AG04450 (cell line): ENCODE results near the gene RPH3AL. TPM values are rescaled to one million over a fixed set of nuclear protein-coding genes. Genes with fewer than 3 reads are reported as not detected.

Experiments used
- CTCF ChIA-PET: fragments of 300-600, 350-600 bp; formaldehyde crosslinking; extraction: SDS; loops from one replicate; lab custom pipeline; 2022; ENCODE audit warnings: antibody characterized with exemption, inconsistent platforms; lab: Charles Lee
- POLR2A ChIA-PET: fragments of 350-600 bp; formaldehyde crosslinking; extraction: SDS; loops from one replicate; lab custom pipeline; 2021; ENCODE audit warnings: antibody characterized with exemption, inconsistent platforms; lab: Yijun Ruan, JAX
- DNase-seq: peaks from one replicate; pipeline ENCODE4 v3.0.0-alpha.2; 2011; ENCODE audit warnings: low read depth, low spot score
- H3K27ac ChIP-seq: one replicate; pipeline ENCODE4 v1.5.1; 2012; ENCODE audit warnings: low read depth, low read length, control low read depth
- H3K27me3 ChIP-seq: one replicate; pipeline ENCODE4 v1.6.0; 2012; ENCODE audit warnings: low read length; ENCODE audit not compliant: control insufficient read depth, insufficient read depth
- H3K4me3 ChIP-seq: 2 replicates; pipeline ENCODE4 v1.5.1; 2011; ENCODE audit warnings: mild to moderate bottlenecking, low read depth, low read length, control low read depth
- H3K9me3 ChIP-seq: 2 replicates; pipeline ENCODE4 v1.5.1; 2012; ENCODE audit warnings: low read length; ENCODE audit not compliant: control insufficient read depth, insufficient read depth
- polyA plus RNA-seq: library from polyadenylated mRNA; depleted of rRNA; stranded (reverse); fragments of >200 nt; gene quantifications from 2 replicates; pipeline ENCODE4 v1.2.3, GENCODE V29; 2011
- TF ChIP-seq, protein P1 (sequence below): IDR thresholded peaks from 2 replicates; pipeline ENCODE4 v1.5.1; 2011; ENCODE audit warnings: low read depth, low read length, control low read depth, inconsistent platforms

Gene RPH3AL
- polyA plus RNA-seq, 1 experiment, result 1.3 TPM

DNA sequence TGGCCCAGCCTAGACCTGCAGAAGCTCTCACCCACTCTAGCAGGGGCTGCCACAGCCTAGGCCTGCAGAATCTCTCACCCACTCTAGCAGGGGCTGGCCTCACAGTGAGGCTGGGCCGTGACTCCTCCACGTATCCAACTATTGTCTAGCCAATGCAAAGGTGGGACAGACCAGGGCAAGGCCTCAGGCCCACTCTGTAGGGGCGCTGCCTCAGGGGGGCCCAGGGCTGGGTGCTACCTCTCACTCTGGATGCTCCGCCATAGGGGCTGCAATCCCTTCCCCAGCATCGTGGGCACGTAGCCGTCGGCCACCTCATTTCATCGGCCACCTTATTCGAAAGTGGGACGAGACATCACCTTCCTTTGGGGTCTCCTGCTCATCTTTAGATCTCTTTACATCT, 51.7 kb downstream of the RPH3AL start:
- no peak for DNase-seq
- POLR2A ChIA-PET, result no interaction called here
- H3K4me3 ChIP-seq, result no peak overlapping the region
- H3K27ac ChIP-seq, result no peak overlapping the region
- H3K27me3 ChIP-seq, result peaks cover 3% of the 10 kb centered on the region
- H3K9me3 ChIP-seq, result no peaks in the 10 kb centered on the region; the same call in 1 of the 2 replicates
- TF ChIP-seq, protein P1, sequence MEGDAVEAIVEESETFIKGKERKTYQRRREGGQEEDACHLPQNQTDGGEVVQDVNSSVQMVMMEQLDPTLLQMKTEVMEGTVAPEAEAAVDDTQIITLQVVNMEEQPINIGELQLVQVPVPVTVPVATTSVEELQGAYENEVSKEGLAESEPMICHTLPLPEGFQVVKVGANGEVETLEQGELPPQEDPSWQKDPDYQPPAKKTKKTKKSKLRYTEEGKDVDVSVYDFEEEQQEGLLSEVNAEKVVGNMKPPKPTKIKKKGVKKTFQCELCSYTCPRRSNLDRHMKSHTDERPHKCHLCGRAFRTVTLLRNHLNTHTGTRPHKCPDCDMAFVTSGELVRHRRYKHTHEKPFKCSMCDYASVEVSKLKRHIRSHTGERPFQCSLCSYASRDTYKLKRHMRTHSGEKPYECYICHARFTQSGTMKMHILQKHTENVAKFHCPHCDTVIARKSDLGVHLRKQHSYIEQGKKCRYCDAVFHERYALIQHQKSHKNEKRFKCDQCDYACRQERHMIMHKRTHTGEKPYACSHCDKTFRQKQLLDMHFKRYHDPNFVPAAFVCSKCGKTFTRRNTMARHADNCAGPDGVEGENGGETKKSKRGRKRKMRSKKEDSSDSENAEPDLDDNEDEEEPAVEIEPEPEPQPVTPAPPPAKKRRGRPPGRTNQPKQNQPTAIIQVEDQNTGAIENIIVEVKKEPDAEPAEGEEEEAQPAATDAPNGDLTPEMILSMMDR, result no peak
- CTCF ChIA-PET, result no interaction called here

- no peaks in the 10 kb centered on the region; the same call in 1 of the 2 replicates for H3K9me3 ChIP-seq
- TF ChIP-seq, protein P1, result no peak
- ChIA-PET CTCF (no interaction called here), POLR2A (no interaction called here)
- peaks cover 3% of the 10 kb centered on the region for H3K27me3 ChIP-seq
- H3K4me3 ChIP-seq, result no peak overlapping the region
- H3K27ac ChIP-seq, result no peak overlapping the region
- DNase-seq, result no peak
These were observed 53.1 kb downstream of the RPH3AL start for GRCh38 chr17:299546-299945.

DNA sequence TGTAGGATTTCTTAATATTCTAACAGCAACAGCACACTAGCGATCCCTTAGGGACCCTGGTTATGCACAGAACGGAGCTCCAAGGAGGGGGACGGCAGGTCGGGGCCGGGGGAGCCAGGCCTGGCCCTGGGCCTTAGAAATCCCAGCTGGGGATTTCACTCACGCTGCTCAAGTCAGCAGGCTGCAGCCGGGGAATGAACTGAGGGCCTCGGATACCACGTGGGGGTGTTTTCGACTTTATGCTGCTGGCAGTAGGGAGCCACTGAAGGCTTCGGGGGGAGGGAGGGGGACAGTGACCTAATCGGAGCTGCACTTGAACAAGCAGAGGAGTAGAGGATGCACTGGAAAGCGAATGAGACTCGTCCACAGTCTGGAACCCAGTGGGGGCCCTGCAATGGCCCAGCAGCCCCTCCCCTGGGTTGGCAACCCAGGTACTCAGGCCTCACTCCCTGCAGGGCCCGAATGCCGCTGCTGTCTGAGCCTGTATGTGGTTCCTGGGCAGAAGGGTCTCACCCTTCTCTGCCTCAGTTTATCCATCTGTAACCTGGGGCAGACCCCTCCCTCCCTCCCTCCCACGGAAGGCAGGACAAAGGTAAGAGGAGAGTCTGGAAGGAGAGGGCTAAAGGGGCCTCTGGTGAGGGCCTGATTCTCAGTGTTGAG, 53.7 kb downstream of the RPH3AL start:
- no peak overlapping the region for H3K4me3 ChIP-seq
- TF ChIP-seq, protein P1, result no peak
- H3K27me3 ChIP-seq, result no peaks in the 10 kb centered on the region
- ChIA-PET CTCF (no interaction called here), POLR2A (no interaction called here)
- no peak for DNase-seq
- no peak overlapping the region for H3K27ac ChIP-seq
- H3K9me3 ChIP-seq, result no peaks in the 10 kb centered on the region; the same call in 1 of the 2 replicates

GRCh38 chr17:297758-298157, 54.8 kb downstream of the RPH3AL start:
- H3K9me3 ChIP-seq, result no peaks in the 10 kb centered on the region; the same call in 1 of the 2 replicates
- H3K27ac ChIP-seq, result no peak overlapping the region
- peaks cover 4% of the 10 kb centered on the region for H3K27me3 ChIP-seq
- TF ChIP-seq, protein P1, result no peak
- ChIA-PET POLR2A (no interaction called here), CTCF (no interaction called here)
- H3K4me3 ChIP-seq, result no peak overlapping the region
- no peak for DNase-seq

- no peak overlapping the region for H3K4me3 ChIP-seq
- peaks cover 9% of the 10 kb centered on the region for H3K27me3 ChIP-seq
- ChIA-PET POLR2A (no interaction called here), CTCF (no interaction called here)
- H3K9me3 ChIP-seq, result no peaks in the 10 kb centered on the region; the same call in 1 of the 2 replicates
- no peak for DNase-seq
- no peak overlapping the region for H3K27ac ChIP-seq
- TF ChIP-seq, protein P1, result no peak
These were observed 55.5 kb downstream of the RPH3AL start for GRCh38 chr17:296906-297690.
